Measurements from ENCODE around the gene CLIC1. TPM values are rescaled to one million over a fixed set of nuclear protein-coding genes. Genes with fewer than 3 reads are reported as not detected.

CLIC1 gene
- polyA plus RNA-seq, 1 experiment, result 466 TPM

DNA sequence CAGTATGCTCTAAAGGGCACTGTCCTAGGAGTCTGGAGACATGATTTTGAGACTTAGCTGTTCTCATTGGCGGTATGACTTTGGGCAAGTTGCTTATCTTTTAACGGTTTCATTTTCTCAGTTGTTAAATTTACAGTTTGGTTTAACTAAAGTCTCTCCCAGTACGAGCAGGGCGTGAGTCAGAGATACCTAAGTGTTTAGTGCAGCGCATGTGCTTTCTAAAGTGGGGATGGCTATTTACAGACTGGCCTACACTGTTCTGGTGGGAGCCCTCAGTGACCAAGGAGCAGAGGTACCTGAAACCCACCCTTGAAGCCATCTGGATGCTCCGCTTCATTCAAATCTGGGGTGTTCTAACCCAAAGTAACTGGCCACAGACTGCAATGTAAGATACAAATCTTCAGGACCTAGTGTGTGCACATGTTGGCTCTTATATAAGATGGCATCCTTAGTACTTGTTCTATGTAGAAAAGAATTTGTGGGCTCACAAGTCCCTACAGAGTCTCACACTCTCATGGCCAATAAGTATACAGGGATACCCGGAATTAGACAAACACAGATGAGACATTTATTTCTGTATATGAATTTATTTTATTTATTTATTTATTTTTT, 14.2 kb upstream of the CLIC1 start:
- ChIA-PET POLR2A (no interaction called here), CTCF (no interaction called here)
- DNase-seq (ENCODE audit: low read depth, low spot score), result no peak
- Histone ChIP-seq H3K9me3 (ENCODE audit: control insufficient read depth, insufficient read depth, low read length) (no peaks in the 10 kb centered on the region), H3K27me3 (ENCODE audit: control insufficient read depth, insufficient read depth, low read length) (no peaks in the 10 kb centered on the region), H3K27ac (ENCODE audit: low read depth, low read length) (no peak overlapping the region), H3K4me3 (ENCODE audit: low read depth, low read length) (no peak overlapping the region)
- TF ChIP-seq, protein P1, sequence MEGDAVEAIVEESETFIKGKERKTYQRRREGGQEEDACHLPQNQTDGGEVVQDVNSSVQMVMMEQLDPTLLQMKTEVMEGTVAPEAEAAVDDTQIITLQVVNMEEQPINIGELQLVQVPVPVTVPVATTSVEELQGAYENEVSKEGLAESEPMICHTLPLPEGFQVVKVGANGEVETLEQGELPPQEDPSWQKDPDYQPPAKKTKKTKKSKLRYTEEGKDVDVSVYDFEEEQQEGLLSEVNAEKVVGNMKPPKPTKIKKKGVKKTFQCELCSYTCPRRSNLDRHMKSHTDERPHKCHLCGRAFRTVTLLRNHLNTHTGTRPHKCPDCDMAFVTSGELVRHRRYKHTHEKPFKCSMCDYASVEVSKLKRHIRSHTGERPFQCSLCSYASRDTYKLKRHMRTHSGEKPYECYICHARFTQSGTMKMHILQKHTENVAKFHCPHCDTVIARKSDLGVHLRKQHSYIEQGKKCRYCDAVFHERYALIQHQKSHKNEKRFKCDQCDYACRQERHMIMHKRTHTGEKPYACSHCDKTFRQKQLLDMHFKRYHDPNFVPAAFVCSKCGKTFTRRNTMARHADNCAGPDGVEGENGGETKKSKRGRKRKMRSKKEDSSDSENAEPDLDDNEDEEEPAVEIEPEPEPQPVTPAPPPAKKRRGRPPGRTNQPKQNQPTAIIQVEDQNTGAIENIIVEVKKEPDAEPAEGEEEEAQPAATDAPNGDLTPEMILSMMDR (IDR thresholded peaks at IDR 0.05; ENCODE audit: low read depth, low read length), result no peak

DNA sequence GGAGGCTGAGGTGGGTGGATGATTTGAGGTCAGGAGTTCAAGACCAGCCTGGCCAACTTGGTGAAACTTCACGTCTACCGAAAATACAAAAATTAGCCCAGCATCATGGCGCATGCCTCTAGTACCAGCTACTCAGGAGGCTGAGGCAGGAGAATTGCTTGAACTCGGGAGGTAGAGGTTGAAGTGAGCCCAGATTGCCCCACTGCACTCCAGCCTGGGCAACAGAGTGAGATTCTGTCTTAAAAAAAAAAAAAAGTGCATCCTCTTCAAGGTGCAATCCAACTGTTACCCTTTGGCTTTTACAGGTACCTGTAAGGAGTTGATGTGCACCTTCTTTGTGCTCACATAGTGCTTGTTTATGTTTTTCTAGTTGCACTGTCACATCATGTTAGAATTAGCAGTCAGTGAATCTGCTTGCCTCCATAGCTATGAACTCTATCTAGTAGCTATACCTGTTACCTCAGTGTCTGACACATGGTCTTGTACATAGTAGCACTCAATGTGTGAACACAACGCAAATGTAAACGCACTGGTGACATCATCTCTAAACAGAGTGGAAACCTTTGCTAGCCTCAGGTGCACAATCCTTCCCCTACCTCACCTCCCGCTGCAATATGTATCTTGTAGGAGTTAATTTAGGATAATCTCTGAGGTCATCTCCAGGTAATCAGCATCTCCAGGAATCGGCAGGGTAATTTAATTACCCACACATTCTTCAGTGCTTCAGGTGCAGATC, 13.1 kb upstream of the CLIC1 start:
- CTCF ChIA-PET, result no interaction called here
- no peak for DNase-seq (ENCODE audit: low read depth, low spot score)
- H3K27me3 ChIP-seq (ENCODE audit: control insufficient read depth, insufficient read depth, low read length), result no peaks in the 10 kb centered on the region
- H3K4me3 ChIP-seq (ENCODE audit: low read depth, low read length), result no peak overlapping the region
- TF ChIP-seq, protein P1 (IDR thresholded peaks at IDR 0.05; ENCODE audit: low read depth, low read length), result no peak
- no peak overlapping the region for H3K27ac ChIP-seq (ENCODE audit: low read depth, low read length)
- no peaks in the 10 kb centered on the region for H3K9me3 ChIP-seq (ENCODE audit: control insufficient read depth, insufficient read depth, low read length)
- POLR2A ChIA-PET, result no interaction called here

DNA sequence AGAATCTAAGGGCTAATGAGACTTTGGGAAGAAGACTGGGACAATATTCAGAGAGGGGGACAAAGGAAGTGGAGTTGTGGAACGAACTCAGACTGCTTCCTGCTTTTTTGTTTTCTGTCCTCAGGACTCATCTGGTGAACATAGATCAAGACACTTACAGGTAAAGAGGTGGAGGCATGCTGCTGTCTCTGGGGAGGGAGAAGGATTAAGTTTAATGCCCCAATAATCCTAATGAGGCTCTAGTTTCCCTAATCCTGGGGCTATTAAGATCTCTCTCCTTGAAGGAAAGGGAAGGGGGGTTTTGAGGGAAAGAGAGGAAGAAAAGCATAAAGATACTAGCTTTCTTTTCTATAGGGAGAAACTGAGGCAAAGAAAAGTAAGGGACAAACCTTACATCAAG, 8.1 kb upstream of the CLIC1 start:
- Histone ChIP-seq H3K4me3 (ENCODE audit: low read depth, low read length) (no peak overlapping the region), H3K27me3 (ENCODE audit: control insufficient read depth, insufficient read depth, low read length) (no peaks in the 10 kb centered on the region), H3K9me3 (ENCODE audit: control insufficient read depth, insufficient read depth, low read length) (no peaks in the 10 kb centered on the region; the same call in 1 of the 2 replicates), H3K27ac (ENCODE audit: low read depth, low read length) (no peak overlapping the region)
- CTCF ChIA-PET, result no interaction called here
- no peak for DNase-seq (ENCODE audit: low read depth, low spot score)
- POLR2A ChIA-PET, result no interaction called here
- TF ChIP-seq, protein P1 (IDR thresholded peaks at IDR 0.05; ENCODE audit: low read depth, low read length), result no peak

DNA sequence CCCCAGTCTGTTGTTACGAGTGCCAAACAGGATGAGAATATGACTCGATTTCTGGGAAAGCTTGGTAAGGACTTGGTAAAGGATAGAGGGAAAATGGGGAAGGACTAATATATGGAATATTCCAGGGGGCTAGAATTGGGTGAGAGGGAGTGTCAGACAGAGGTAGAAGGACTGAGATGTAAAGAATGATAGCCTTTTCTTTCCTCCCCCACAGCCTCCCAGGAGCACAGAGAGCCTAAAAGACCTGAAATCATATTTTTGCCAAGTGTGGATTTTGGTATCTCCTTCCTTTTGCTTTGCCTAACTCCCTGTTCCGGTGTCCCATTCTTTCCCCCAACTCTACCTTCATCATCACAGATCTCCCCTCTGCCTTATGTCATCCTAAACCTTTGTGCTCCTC, 6.6 kb upstream of the CLIC1 start:
- TF ChIP-seq, protein P1 (IDR thresholded peaks at IDR 0.05; ENCODE audit: low read depth, low read length), result no peak
- CTCF ChIA-PET, result interaction anchor here (1.1 kb wide), 1 partner anchor 27 kb away, joined by 3 read pairs; no protein-coding TSS in a partner anchor
- Histone ChIP-seq H3K27ac (ENCODE audit: low read depth, low read length) (no peak overlapping the region), H3K4me3 (ENCODE audit: low read depth, low read length) (no peak overlapping the region), H3K27me3 (ENCODE audit: control insufficient read depth, insufficient read depth, low read length) (no peaks in the 10 kb centered on the region), H3K9me3 (ENCODE audit: control insufficient read depth, insufficient read depth, low read length) (no peaks in the 10 kb centered on the region; the same call in 1 of the 2 replicates)
- POLR2A ChIA-PET, result no interaction called here
- no peak for DNase-seq (ENCODE audit: low read depth, low spot score)

DNA sequence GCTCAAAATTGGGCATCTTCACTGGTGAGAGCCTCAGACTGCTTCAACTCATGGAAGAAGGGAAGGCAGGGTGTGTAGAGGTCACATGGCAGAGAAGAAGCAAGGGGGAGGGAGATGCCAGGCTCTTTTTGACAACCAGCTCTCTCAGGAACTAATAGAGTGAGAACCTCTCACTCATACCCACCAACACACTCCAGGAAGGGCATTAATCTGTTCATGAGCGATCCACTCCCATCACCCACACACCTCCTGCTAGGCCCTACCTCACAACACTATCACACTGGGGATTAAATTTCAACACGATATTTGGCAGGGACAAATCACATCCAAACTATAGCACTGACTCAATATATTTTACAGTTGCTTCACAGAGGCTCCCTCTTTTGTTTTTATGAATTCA, 5.5 kb upstream of the CLIC1 start:
- DNase-seq (ENCODE audit: low read depth, low spot score), result no peak
- TF ChIP-seq, protein P1 (IDR thresholded peaks at IDR 0.05; ENCODE audit: low read depth, low read length), result no peak
- Histone ChIP-seq H3K27me3 (ENCODE audit: control insufficient read depth, insufficient read depth, low read length) (no peaks in the 10 kb centered on the region), H3K27ac (ENCODE audit: low read depth, low read length) (no peak overlapping the region), H3K9me3 (ENCODE audit: control insufficient read depth, insufficient read depth, low read length) (no peaks in the 10 kb centered on the region; the same call in 1 of the 2 replicates), H3K4me3 (ENCODE audit: low read depth, low read length) (no peak overlapping the region)
- ChIA-PET POLR2A (no interaction called here), CTCF (interaction anchor here (0.7 to 1.1 kb wide), 3 partner anchors 11 to 614 kb away, joined by 3 read pairs; no protein-coding TSS in a partner anchor)
